Keratinocyte (primary cell): Measurements from ENCODE around the gene RFC4.

Experiments
- CTCF ChIP-seq, 3 experiments: IDR thresholded peaks in 1 of 3; conservative IDR thresholded peaks in 1 of 3; optimal IDR thresholded peaks in 1 of 3; 2 replicates in 2 of 3; 3 replicates in 1 of 3; pipeline versions ENCODE3 to v1.5.1; 2011; ENCODE audit warnings: low read length in 3 of 3, mild to moderate bottlenecking in 3 of 3, moderate library complexity in 2 of 3, control low read depth in 1 of 3, inconsistent platforms in 1 of 3; ENCODE audit not compliant: insufficient read depth in 2 of 3; ENCODE audit errors: extremely low read depth in 1 of 3
- EZH2 ChIP-seq: IDR thresholded peaks from one replicate; pipeline ENCODE4 v1.6.1; 2012; ENCODE audit warnings: inconsistent platforms, mild to moderate bottlenecking, low read length, moderate library complexity

- TF ChIP-seq CTCF (optimal IDR thresholded peaks at IDR 0.05 in 1 of 3, IDR thresholded peaks at IDR 0.05 in 1 of 3, conservative IDR thresholded peaks at IDR 0.05 in 1 of 3; ENCODE audit: extremely low read depth in 1 of 3, insufficient read depth in 2 of 3, low read length in 3 of 3) (no peak), EZH2 (no peak)
Observed at GRCh38 chr3:186854146-186854545, 47.9 kb upstream of the RFC4 start.
